HG03457 (cell line): ENCODE measurements around the gene CTSO.
"Not testable (repeated sequence)": the region's sequence is repeated elsewhere in the genome, so short reads cannot be mapped to it uniquely, and the experiment has no call there.

Experiments used
- ATAC-seq: cut with Tn5 transposase; IDR thresholded peaks from one replicate; pipeline ENCODE4 v1.9.1; 2021; ENCODE audit warnings: moderate number of reproducible peaks; ENCODE audit not compliant: unreplicated experiment

CTSO gene

GRCh38 chr4:155908187-155909139 lies 45.2 kb downstream of the CTSO start:
- ATAC-seq: no peak

- ATAC-seq: no peak
Observed at GRCh38 chr4:155907556-155907955, 46.1 kb downstream of the CTSO start.

GRCh38 chr4:155906554-155907247 lies 47.0 kb downstream of the CTSO start:
- no peak for ATAC-seq

- no peak for ATAC-seq
Observed at GRCh38 chr4:155904331-155904730, 49.3 kb downstream of the CTSO start.

GRCh38 chr4:155903453-155903852 lies 50.2 kb downstream of the CTSO start, which contains the start of gene TDO2:
TSS of gene TDO2 (plus strand) at chr4:155903696. CDS start at chr4:155903759, 63 bp downstream.
- ATAC-seq: no peak

GRCh38 chr4:155901013-155901412 lies 52.7 kb downstream of the CTSO start:
- no peak for ATAC-seq

GRCh38 chr4:155900381-155900780 lies 53.3 kb downstream of the CTSO start:
- no peak for ATAC-seq

GRCh38 chr4:155899891-155900290 lies 53.8 kb downstream of the CTSO start:
- ATAC-seq: no peak

- ATAC-seq: not testable (repeated sequence)
Observed at GRCh38 chr4:155898371-155898770, 55.3 kb downstream of the CTSO start.

- ATAC-seq: no peak
Observed at GRCh38 chr4:155891058-155891457, 62.6 kb downstream of the CTSO start.

- no peak for ATAC-seq
Observed at GRCh38 chr4:155889946-155890345, 63.7 kb downstream of the CTSO start.

GRCh38 chr4:155889031-155889793 lies 64.5 kb downstream of the CTSO start:
- peak; percentile 97 for ATAC-seq

- ATAC-seq: no peak
Observed at GRCh38 chr4:155887847-155888570, 65.7 kb downstream of the CTSO start.

GRCh38 chr4:155887045-155887444 lies 66.6 kb downstream of the CTSO start:
- ATAC-seq: no peak

GRCh38 chr4:155885666-155886065 lies 68.0 kb downstream of the CTSO start:
- no peak for ATAC-seq

- no peak for ATAC-seq
Observed at GRCh38 chr4:155883895-155884294, 69.8 kb downstream of the CTSO start.

GRCh38 chr4:155881555-155881954 lies 72.1 kb downstream of the CTSO start:
- no peak for ATAC-seq

- ATAC-seq: no peak
Observed at GRCh38 chr4:155879767-155880166, 73.9 kb downstream of the CTSO start.

- no peak for ATAC-seq
Observed at GRCh38 chr4:155878611-155879010, 75.1 kb downstream of the CTSO start.

- ATAC-seq: no peak
Observed at GRCh38 chr4:155877971-155878370, 75.7 kb downstream of the CTSO start.

- no peak for ATAC-seq
Observed at GRCh38 chr4:155875878-155876277, 77.8 kb downstream of the CTSO start.
